Karpas-422 (cell line): ENCODE measurements around the gene MCCD1. TPM values are rescaled to one million over a fixed set of nuclear protein-coding genes. Genes with fewer than 3 reads are reported as not detected.

ENCODE experiments used
- small RNA-seq: library from RNA; depleted of rRNA; stranded (forward); fragments of <200 nt; gene quantifications from one replicate; pipeline ENCODE3, GENCODE V24; 2014
- total RNA-seq: library from RNA; depleted of rRNA; stranded (reverse); fragments of >200 nt; shearing (Covaris generic); gene quantifications from 2 replicates; pipeline ENCODE4 v1.2.3, GENCODE V29; 2014; ENCODE audit warnings: low replicate concordance; rRNA removed

The MCCD1 gene
- total RNA-seq, 1 experiment from 2014 or later = not detected

Small RNA genes within 50 kb of the gene (small RNA-seq; reads per million reads assigned to genes)
- gene AL663061.1 (not detected), gene RF00019 (not detected), gene SNORD117 (108 reads per million, percentile 99 among the genes with 10 or more reads in this experiment), gene SNORD84 (not detected)

Other genes with a start within 250 kb of the MCCD1 start
- 1,556 and 2,615 TPM in 2 replicates for gene HLA-B, start 171.8 kb upstream of the MCCD1 start, total RNA-seq
- not detected in 2 replicates for gene MICA, start 125.4 kb upstream of the MCCD1 start, total RNA-seq
- gene MICB, start 30.8 kb upstream of the MCCD1 start, total RNA-seq = 13.2 and 15.7 TPM in 2 replicates
- 412 and 561 TPM in 2 replicates for gene DDX39B, start 13.0 kb downstream of the MCCD1 start, total RNA-seq
- 15.2 and 34.9 TPM in 2 replicates for gene ATP6V1G2, start 17.6 kb downstream of the MCCD1 start, total RNA-seq
- 21.8 and 46.1 TPM in 2 replicates for gene NFKBIL1, start 18.6 kb downstream of the MCCD1 start, total RNA-seq
- 71.1 and 128 TPM in 2 replicates for gene LTA, start 43.3 kb downstream of the MCCD1 start, total RNA-seq
- gene TNF, start 46.6 kb downstream of the MCCD1 start, total RNA-seq = 223 and 233 TPM in 2 replicates
- 74.1 and 241 TPM in 2 replicates for gene LTB, start 53.5 kb downstream of the MCCD1 start, total RNA-seq
- gene LST1, start 57.3 kb downstream of the MCCD1 start, total RNA-seq = 5.1 and 6.6 TPM in 2 replicates
- not detected in 2 replicates for gene NCR3, start 64.0 kb downstream of the MCCD1 start, total RNA-seq
- 0.76 TPM in 1 of 2 replicates, not detected in the other for gene AIF1, start 86.3 kb downstream of the MCCD1 start, total RNA-seq
- gene PRRC2A, start 91.8 kb downstream of the MCCD1 start, total RNA-seq = 123 and 147 TPM in 2 replicates
- 145 and 229 TPM in 2 replicates for gene BAG6, start 123.7 kb downstream of the MCCD1 start, total RNA-seq
- gene APOM, start 126.9 kb downstream of the MCCD1 start, total RNA-seq = 6.7 and 7.6 TPM in 2 replicates
- 13.8 and 35.6 TPM in 2 replicates for gene C6orf47, start 131.8 kb downstream of the MCCD1 start, total RNA-seq
- gene GPANK1, start 136.0 kb downstream of the MCCD1 start, total RNA-seq = 18.6 and 26.2 TPM in 2 replicates
- gene CSNK2B, start 137.1 kb downstream of the MCCD1 start, total RNA-seq = 178 and 212 TPM in 2 replicates
- 3.4 and 7.3 TPM in 2 replicates for gene LY6G5B, start 141.0 kb downstream of the MCCD1 start, total RNA-seq
- 0.51 TPM in 1 of 2 replicates, not detected in the other for gene LY6G5C, start 152.1 kb downstream of the MCCD1 start, total RNA-seq
- gene ABHD16A, start 174.4 kb downstream of the MCCD1 start, total RNA-seq = 55.6 and 92.1 TPM in 2 replicates
- not detected in 2 replicates for gene LY6G6F, start 177.9 kb downstream of the MCCD1 start, total RNA-seq
- not detected in 2 replicates for gene LY6G6D, start 186.4 kb downstream of the MCCD1 start, total RNA-seq
- not detected in 2 replicates for gene LY6G6C, start 192.8 kb downstream of the MCCD1 start, total RNA-seq
- gene MPIG6B, start 194.4 kb downstream of the MCCD1 start, total RNA-seq = not detected in 2 replicates
- gene DDAH2, start 200.3 kb downstream of the MCCD1 start, total RNA-seq = 13.3 and 24.0 TPM in 2 replicates
- 385 and 405 TPM in 2 replicates for gene CLIC1, start 207.6 kb downstream of the MCCD1 start, total RNA-seq
- 30.5 and 58.4 TPM in 2 replicates for gene MSH5, start 211.0 kb downstream of the MCCD1 start, total RNA-seq
- gene SAPCD1, start 233.7 kb downstream of the MCCD1 start, total RNA-seq = 1.8 and 14.0 TPM in 2 replicates
- gene VWA7, start 248.4 kb downstream of the MCCD1 start, total RNA-seq = 0.29 and 0.34 TPM in 2 replicates